GM23338 (cell line): ENCODE measurements around the gene SYNE1. TPM values are rescaled to one million over a fixed set of nuclear protein-coding genes. Genes with fewer than 3 reads are reported as not detected.

Source experiments
- ATAC-seq: fragments of 200-7000 bp; cut with Tn5 transposase; 3 replicates; pipeline ENCODE4 v1.9.1; 2020
- DNase-seq: peaks from one replicate; pipeline ENCODE4 v3.0.0-alpha.2; 2015; ENCODE audit warnings: low spot score
- H2AFZ ChIP-seq: fragments of 200-600 bp; sonication (generic); 2 replicates; pipeline ENCODE4 v1.8.0; 2016; ENCODE audit warnings: antibody characterized with exemption, mild to moderate bottlenecking, moderate library complexity
- H3F3A ChIP-seq: fragments of 200-600 bp; sonication (generic); replicated peaks from 2 replicates; pipeline ENCODE4 v1.8.0; 2017; ENCODE audit warnings: antibody characterized with exemption, mixed run types, low read depth
- H3K27ac ChIP-seq: fragments of 200-600 bp; sonication (generic); 2 replicates; pipeline ENCODE4 v1.6.1; 2016; ENCODE audit warnings: low read depth
- H3K27me3 ChIP-seq: fragments of 200-600 bp; sonication (generic); 2 replicates; pipeline ENCODE4 v1.8.0; 2016; ENCODE audit warnings: mild to moderate bottlenecking, mixed run types, moderate library complexity; ENCODE audit not compliant: insufficient read depth
- H3K36me3 ChIP-seq: fragments of 200-600 bp; sonication (generic); 2 replicates; pipeline ENCODE4 v1.8.0; 2016; ENCODE audit warnings: mild to moderate bottlenecking; ENCODE audit not compliant: insufficient read depth
- H3K4me1 ChIP-seq: fragments of 200-600 bp; sonication (generic); 2 replicates; pipeline ENCODE4 v1.8.0; 2016; ENCODE audit warnings: mild to moderate bottlenecking, moderate library complexity; ENCODE audit not compliant: insufficient read depth
- H3K4me2 ChIP-seq: fragments of 200-600 bp; sonication (generic); 2 replicates; pipeline ENCODE4 v1.7.1; 2017; ENCODE audit warnings: mixed run types
- H3K4me3 ChIP-seq: fragments of 200-600 bp; sonication (generic); 2 replicates; pipeline ENCODE4 v1.6.1; 2016; ENCODE audit warnings: mixed run types
- H3K79me2 ChIP-seq: fragments of 200-600 bp; sonication (generic); replicated peaks from 2 replicates; pipeline ENCODE4 v1.8.0; 2017; ENCODE audit warnings: mild to moderate bottlenecking; ENCODE audit not compliant: insufficient read depth
- H3K9me2 ChIP-seq: fragments of 200-600 bp; sonication (generic); 2 replicates; pipeline ENCODE4 v1.8.0; 2017; ENCODE audit not compliant: insufficient read depth
- H4K20me1 ChIP-seq: fragments of 200-600 bp; sonication (generic); replicated peaks from 2 replicates; pipeline ENCODE4 v1.8.0; 2017; ENCODE audit warnings: mild to moderate bottlenecking; ENCODE audit not compliant: insufficient read depth
- H3K27ac Mint-ChIP-seq: 2 replicates; pipeline ENCODE4 v1.8.0; 2020; ENCODE audit warnings: inconsistent platforms, mild to moderate bottlenecking, moderate library complexity, mixed read lengths
- H3K27me3 Mint-ChIP-seq: 3 replicates; pipeline ENCODE4 v1.8.0; 2022; ENCODE audit warnings: low read depth, mild to moderate bottlenecking, moderate library complexity, mixed read lengths, inconsistent platforms; ENCODE audit not compliant: insufficient read depth, poor library complexity
- H3K36me3 Mint-ChIP-seq: 3 replicates; pipeline ENCODE4 v1.8.0; 2021; ENCODE audit warnings: low read depth, mild to moderate bottlenecking, inconsistent platforms, moderate library complexity, mixed read lengths
- H3K4me1 Mint-ChIP-seq: 3 replicates; pipeline ENCODE4 v1.8.0; 2020; ENCODE audit warnings: mild to moderate bottlenecking, inconsistent platforms, mixed read lengths
- H3K4me3 Mint-ChIP-seq: 3 replicates; pipeline ENCODE4 v1.8.0; 2021; ENCODE audit warnings: moderate library complexity, mild to moderate bottlenecking, inconsistent platforms, mixed read lengths
- H3K9me3 Mint-ChIP-seq: 3 replicates; pipeline ENCODE4 v1.8.0; 2020; ENCODE audit warnings: moderate library complexity, mild to moderate bottlenecking, inconsistent platforms, mixed read lengths
- CREB1 ChIP-seq: fragments of 250-450 bp; sonication (Bioruptor Pico); IDR thresholded peaks from 2 replicates; pipeline ENCODE4 v1.5.0; 2020; ENCODE audit warnings: low read depth, mild to moderate bottlenecking, moderate library complexity
- ETS1 ChIP-seq: IDR thresholded peaks from 2 replicates; pipeline ENCODE4 v1.6.1; 2016; ENCODE audit warnings: antibody characterized with exemption
- EZH2phosphoT487 ChIP-seq: fragments of 200-600 bp; sonication (generic); IDR thresholded peaks from one replicate; pipeline ENCODE4 v1.8.1; 2018; ENCODE audit warnings: antibody characterized with exemption; ENCODE audit not compliant: unreplicated experiment
- NANOG ChIP-seq: IDR thresholded peaks from 2 replicates; pipeline ENCODE4 v1.6.1; 2016; ENCODE audit warnings: antibody characterized with exemption, borderline replicate concordance
- REST ChIP-seq: IDR thresholded peaks from one replicate; pipeline ENCODE4 v1.6.1; 2018; ENCODE audit warnings: antibody characterized with exemption; ENCODE audit not compliant: unreplicated experiment
- STAT1 ChIP-seq: IDR thresholded peaks from one replicate; pipeline ENCODE4 v1.6.1; 2016; ENCODE audit warnings: antibody characterized with exemption; ENCODE audit not compliant: unreplicated experiment
- ZNF462 ChIP-seq: fragments of 250-450 bp; sonication (Bioruptor Pico); IDR thresholded peaks from 2 replicates; pipeline ENCODE4 v1.5.0; 2020; ENCODE audit warnings: mild to moderate bottlenecking, moderate library complexity
- polyA plus RNA-seq: library from polyadenylated mRNA; unstranded; fragments of >200 nt; fragmentation: Nextera tagmentation; extraction: Ambion mirVana; gene quantifications from 2 replicates; pipeline ENCODE4 v1.2.1, GENCODE V29; 2016
- total RNA-seq: library from RNA; depleted of rRNA; stranded (reverse); fragments of >200 nt; shearing (Covaris generic); gene quantifications from 2 replicates; pipeline ENCODE4 v1.2.3, GENCODE V29; 2014

Gene SYNE1
- total and polyA plus RNA-seq, 2 experiments from 2014 or later: 3.9 to 13.6 TPM

DNA sequence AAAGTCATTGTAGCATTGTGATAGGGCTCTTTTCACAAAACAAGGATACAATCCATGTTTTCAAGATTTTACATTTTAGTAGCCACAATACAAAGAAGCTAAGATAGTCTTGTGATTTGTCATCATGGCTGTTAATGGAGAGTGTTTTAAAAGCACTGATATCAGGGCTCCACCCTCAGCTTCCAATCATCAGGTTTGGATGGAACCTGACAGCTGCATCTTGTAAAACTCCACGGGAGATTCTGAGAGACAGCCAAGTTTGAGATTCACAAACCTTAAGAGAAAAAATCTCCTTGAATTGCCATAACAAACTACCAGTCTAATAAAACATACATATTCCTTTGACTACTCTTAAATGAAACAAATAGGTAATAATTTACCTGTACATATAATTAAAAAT lies 549.5 kb downstream of the SYNE1 start:
- peaks cover 4% of the 10 kb centered on the region for H3K27me3 Mint-ChIP-seq
- H3K4me1 Mint-ChIP-seq: no peaks in the 10 kb centered on the region
- H3K4me3 ChIP-seq: no peak overlapping the region
- peaks cover 25% of the 10 kb centered on the region; the same call in 1 of the 2 replicates for H3K9me2 ChIP-seq
- H3K36me3 ChIP-seq: no peaks in the 10 kb centered on the region
- no peak overlapping the region for H3K4me3 Mint-ChIP-seq
- DNase-seq: no peak
- H3K27me3 ChIP-seq: no peaks in the 10 kb centered on the region
- peaks cover 11% of the 10 kb centered on the region; the same call in 2 of the 3 replicates for H3K9me3 Mint-ChIP-seq
- TF ChIP-seq EZH2phosphoT487 (no peak), CREB1 (CRISPR knock-in tag) (no peak), REST (no peak), ETS1 (no peak), STAT1 (no peak), ZNF462 (CRISPR knock-in tag) (no peak), NANOG (no peak)
- H3K79me2 ChIP-seq: no peaks in the 10 kb centered on the region
- no peaks in the 10 kb centered on the region for H4K20me1 ChIP-seq
- H3K27ac Mint-ChIP-seq: no peak overlapping the region
- H3K4me1 ChIP-seq: no peaks in the 10 kb centered on the region
- H3F3A ChIP-seq: no peaks in the 10 kb centered on the region
- H3K4me2 ChIP-seq: no peak overlapping the region
- H3K36me3 Mint-ChIP-seq: no peaks in the 10 kb centered on the region
- H2AFZ ChIP-seq: no peak overlapping the region
- ATAC-seq: no peak
- H3K27ac ChIP-seq: no peak overlapping the region
